Measurements from ENCODE around the gene RANGAP1. TPM values are rescaled to one million over a fixed set of nuclear protein-coding genes. Genes with fewer than 3 reads are reported as not detected.

The RANGAP1 gene
- total RNA-seq, 6 donors from 2014 or later: 27.0 to 60.8 (median 52.4) TPM

- DNase-seq: no peak
- no peak for TF ChIP-seq POLR2AphosphoS5 (IDR thresholded peaks at IDR 0.05)
- TF ChIP-seq EP300 (IDR thresholded peaks at IDR 0.05): no peak
- TF ChIP-seq, protein P1, sequence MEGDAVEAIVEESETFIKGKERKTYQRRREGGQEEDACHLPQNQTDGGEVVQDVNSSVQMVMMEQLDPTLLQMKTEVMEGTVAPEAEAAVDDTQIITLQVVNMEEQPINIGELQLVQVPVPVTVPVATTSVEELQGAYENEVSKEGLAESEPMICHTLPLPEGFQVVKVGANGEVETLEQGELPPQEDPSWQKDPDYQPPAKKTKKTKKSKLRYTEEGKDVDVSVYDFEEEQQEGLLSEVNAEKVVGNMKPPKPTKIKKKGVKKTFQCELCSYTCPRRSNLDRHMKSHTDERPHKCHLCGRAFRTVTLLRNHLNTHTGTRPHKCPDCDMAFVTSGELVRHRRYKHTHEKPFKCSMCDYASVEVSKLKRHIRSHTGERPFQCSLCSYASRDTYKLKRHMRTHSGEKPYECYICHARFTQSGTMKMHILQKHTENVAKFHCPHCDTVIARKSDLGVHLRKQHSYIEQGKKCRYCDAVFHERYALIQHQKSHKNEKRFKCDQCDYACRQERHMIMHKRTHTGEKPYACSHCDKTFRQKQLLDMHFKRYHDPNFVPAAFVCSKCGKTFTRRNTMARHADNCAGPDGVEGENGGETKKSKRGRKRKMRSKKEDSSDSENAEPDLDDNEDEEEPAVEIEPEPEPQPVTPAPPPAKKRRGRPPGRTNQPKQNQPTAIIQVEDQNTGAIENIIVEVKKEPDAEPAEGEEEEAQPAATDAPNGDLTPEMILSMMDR (IDR thresholded peaks at IDR 0.05): no peak
- TF ChIP-seq POLR2A (IDR thresholded peaks at IDR 0.05): no peak
- H3K36me3 ChIP-seq: no peaks in the 10 kb centered on the region
- no peak for ATAC-seq (ENCODE audit: low FRiP score in 2 of 2)
- peaks cover 22 to 37% (median 34%) of the 10 kb centered on the region in 4 donors for H3K4me1 ChIP-seq
- H3K27me3 ChIP-seq: no peaks in the 10 kb centered on the region
- H3K4me3 ChIP-seq: no peak overlapping the region
- H3K27ac ChIP-seq: peak overlapping the region in 3 of 4 donors; percentile 13 to 93 (median 90)
- no peaks in the 10 kb centered on the region for H3K9me3 ChIP-seq
- WGBS, 2 donors: 58 to 67% methylated on average over 8 of the region's 8 CpGs
Observed at GRCh38 chr22:41290262-41291221, 4.6 kb upstream of the RANGAP1 start.

DNA sequence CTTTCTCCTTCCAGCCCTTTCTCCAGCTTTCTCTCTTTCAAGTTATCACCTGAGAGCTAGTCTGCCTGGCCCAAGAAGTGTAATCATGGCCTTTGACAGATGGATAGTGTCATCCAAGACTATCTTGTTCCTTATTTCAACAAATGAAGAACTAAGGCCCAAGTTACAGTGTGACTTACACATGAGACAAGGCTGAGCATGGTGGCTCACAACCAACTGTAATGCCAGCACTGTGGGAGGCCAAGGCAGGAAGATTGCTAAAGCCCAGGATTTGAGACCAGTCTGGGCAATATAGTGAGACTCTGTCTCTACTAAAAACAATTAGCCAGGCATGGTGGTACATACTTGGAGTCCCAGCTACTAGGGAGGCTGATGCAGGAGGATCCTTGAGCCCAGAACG, 3.7 kb upstream of the RANGAP1 start:
- DNase-seq: no peak
- TF ChIP-seq POLR2AphosphoS5 (IDR thresholded peaks at IDR 0.05) (no peak), EP300 (IDR thresholded peaks at IDR 0.05) (no peak), POLR2A (IDR thresholded peaks at IDR 0.05) (no peak)
- TF ChIP-seq, protein P1 (IDR thresholded peaks at IDR 0.05): no peak
- 80 to 94% methylated on average over 1 of the region's 1 CpG for WGBS, 2 donors
- Histone ChIP-seq H3K4me1 (peaks cover 30 to 45% (median 42%) of the 10 kb centered on the region in 4 donors), H3K4me3 (no peak overlapping the region), H3K27me3 (no peaks in the 10 kb centered on the region), H3K36me3 (peaks cover 0 to under 1% (median 0%) of the 10 kb centered on the region in 4 donors), H3K9me3 (no peaks in the 10 kb centered on the region), H3K27ac (peak overlapping the region; percentile 76 to 93 (median 84))
- ATAC-seq (ENCODE audit: low FRiP score in 2 of 2): no peak

DNA sequence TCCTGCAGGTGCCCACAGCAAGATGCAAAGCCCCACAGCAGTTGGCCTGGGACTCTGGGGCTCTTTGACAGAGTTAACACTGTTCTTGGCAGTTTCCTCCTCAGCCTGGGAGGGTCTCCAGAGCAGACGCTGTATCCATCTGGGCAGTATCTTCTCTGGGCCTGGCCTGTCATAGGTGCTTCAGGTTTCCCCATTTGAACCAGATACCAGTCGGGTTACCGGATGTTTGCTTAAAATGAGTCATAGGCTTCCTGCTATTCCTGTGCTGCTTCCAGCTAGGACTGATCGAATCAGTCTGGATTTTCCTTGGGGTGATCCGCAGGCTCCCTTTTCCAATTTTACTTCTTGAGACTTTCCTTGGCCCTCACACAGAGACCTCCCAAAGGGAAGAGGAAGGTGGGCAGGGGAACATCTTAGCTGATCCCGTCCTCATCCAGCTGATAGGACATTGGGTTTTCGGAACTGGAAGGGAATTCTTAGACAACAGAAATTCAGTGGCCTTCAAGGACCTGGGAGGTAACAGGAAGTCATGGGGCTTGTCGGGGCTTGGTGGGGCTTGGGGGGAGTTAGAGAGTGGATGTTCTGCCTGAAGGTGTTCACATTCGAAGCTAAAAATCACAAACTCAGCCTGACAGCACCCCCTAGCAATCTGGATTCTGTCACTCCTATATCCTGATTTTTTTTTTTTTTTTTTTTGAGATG, 2.4 kb upstream of the RANGAP1 start:
- ATAC-seq (ENCODE audit: low FRiP score in 2 of 2): no peak
- Histone ChIP-seq H3K27me3 (no peaks in the 10 kb centered on the region), H3K27ac (peak overlapping the region; percentile 76 to 93 (median 84)), H3K4me1 (peaks cover 32 to 49% (median 44%) of the 10 kb centered on the region in 4 donors), H3K36me3 (peaks cover 0 to 13% (median 4%) of the 10 kb centered on the region in 4 donors), H3K9me3 (no peaks in the 10 kb centered on the region), H3K4me3 (no peak overlapping the region)
- WGBS, 2 donors: 40 to 60% methylated on average over 7 to 9 of the region's 9 CpGs
- peak; percentile 28 to 37 for TF ChIP-seq POLR2AphosphoS5 (IDR thresholded peaks at IDR 0.05)
- TF ChIP-seq, protein P1 (IDR thresholded peaks at IDR 0.05): no peak
- TF ChIP-seq EP300 (IDR thresholded peaks at IDR 0.05): peak in 1 of 4 donors; percentile 48
- peak in 1 of 2 donors; percentile 59 for DNase-seq

DNA sequence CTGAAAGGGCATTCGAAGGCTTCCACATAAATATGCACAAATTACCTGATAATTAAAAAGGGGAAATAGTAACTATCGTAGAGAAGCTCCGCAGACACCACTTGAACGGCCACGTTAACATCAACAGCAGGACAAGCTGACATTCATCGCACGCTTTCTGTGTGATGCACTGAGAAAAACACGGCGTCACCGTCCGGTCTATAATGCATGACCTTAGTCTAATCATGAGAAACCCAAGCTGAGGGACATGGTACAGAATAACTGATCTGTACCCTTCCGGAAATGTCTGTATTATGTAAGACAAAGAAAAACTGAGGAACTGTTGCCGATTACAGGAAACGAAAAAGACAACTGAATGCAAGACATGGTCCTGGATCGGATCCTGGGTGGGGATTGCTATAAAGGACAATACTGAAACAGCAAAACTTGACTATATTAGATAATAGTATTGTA, 678 bp upstream of the RANGAP1 start:
- Histone ChIP-seq H3K4me1 (peaks cover 32 to 49% (median 44%) of the 10 kb centered on the region in 4 donors), H3K4me3 (peak overlapping the region; percentile 9 to 96 (median 82)), H3K27ac (peak overlapping the region; percentile 84 to 93 (median 88)), H3K36me3 (peaks cover 0 to 21% (median 7%) of the 10 kb centered on the region in 4 donors), H3K27me3 (no peaks in the 10 kb centered on the region), H3K9me3 (no peaks in the 10 kb centered on the region)
- TF ChIP-seq EP300 (IDR thresholded peaks at IDR 0.05) (peak in 1 of 4 donors; percentile 4), POLR2AphosphoS5 (IDR thresholded peaks at IDR 0.05) (no peak), POLR2A (IDR thresholded peaks at IDR 0.05) (peak in 2 of 4 donors; percentile 20 to 46)
- TF ChIP-seq, protein P1 (IDR thresholded peaks at IDR 0.05): no peak
- DNase-seq: peak in 1 of 2 donors; percentile 36
- peak in 1 of 2 donors; percentile 50 for ATAC-seq (ENCODE audit: low FRiP score in 2 of 2)
- 1 to 2% methylated on average over 15 of the region's 15 CpGs for WGBS, 2 donors
